ENCODE data around the gene BDP1.
"Not testable (repeated sequence)": the region's sequence is repeated elsewhere in the genome, so short reads cannot be mapped to it uniquely, and the experiment has no call there.

Gene BDP1

GRCh38 chr5:71596169-71596568 lies 140.7 kb downstream of the BDP1 start:
- H3K27ac ChIP-seq: no peak overlapping the region
- TF ChIP-seq CTCF (conservative IDR thresholded peaks at IDR 0.05): no peak
- TF ChIP-seq ZFX (IDR thresholded peaks at IDR 0.05): no peak

DNA sequence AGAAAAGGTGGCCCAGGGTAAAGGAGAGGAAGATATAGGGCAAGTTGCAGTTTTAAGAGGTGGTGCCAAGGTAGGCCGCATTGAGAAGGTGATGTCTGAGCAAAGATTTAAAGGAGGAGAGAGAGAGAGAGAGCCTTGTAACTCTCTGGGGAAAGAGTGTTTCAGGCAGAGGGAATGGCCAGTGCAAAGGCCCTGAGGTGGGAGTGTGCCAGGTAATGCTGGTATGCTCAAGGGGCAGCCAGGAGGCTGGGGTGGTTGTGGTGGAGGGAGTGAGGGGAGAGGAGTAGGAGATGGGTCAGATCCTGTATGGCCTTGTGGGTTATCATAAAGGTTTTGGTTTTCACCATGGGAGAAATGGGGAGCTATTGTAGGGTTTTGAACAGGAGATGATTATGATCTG lies 141.6 kb downstream of the BDP1 start:
- no peak for TF ChIP-seq CTCF (conservative IDR thresholded peaks at IDR 0.05)
- no peak for TF ChIP-seq ZFX (IDR thresholded peaks at IDR 0.05)
- H3K27ac ChIP-seq: no peak overlapping the region

GRCh38 chr5:71600783-71601182 lies 145.3 kb downstream of the BDP1 start:
- TF ChIP-seq ZFX (IDR thresholded peaks at IDR 0.05) (no peak), CTCF (conservative IDR thresholded peaks at IDR 0.05) (no peak)
- peak overlapping the region; percentile 83 for H3K27ac ChIP-seq

- H3K27ac ChIP-seq: peak overlapping the region; percentile 83
- TF ChIP-seq ZFX (IDR thresholded peaks at IDR 0.05) (no peak), CTCF (conservative IDR thresholded peaks at IDR 0.05) (peak; percentile 88)
These were observed 146.0 kb downstream of the BDP1 start for GRCh38 chr5:71601222-71602026.

DNA sequence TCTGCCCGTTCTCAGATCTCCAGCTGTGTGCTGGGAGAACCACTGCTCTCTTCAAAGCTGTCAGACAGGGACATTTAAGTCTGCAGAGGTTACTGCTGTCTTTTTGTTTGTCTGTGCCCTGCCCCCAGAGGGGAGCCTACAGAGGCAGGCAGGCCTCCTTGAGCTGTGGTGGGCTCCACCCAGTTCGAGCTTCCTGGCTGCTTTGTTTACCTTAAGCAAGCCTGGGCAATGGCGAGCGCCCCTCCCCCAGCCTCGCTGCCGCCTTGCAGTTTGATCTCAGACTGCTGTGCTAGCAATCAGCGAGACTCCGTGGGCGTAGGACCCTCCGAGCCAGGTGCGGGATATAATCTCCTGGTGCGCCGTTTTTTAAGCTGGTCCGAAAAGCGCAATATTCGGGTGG lies 154.5 kb downstream of the BDP1 start:
- not testable (repeated sequence) for H3K27ac ChIP-seq

- H3K27ac ChIP-seq: no peak overlapping the region
- no peak for TF ChIP-seq ZFX (IDR thresholded peaks at IDR 0.05)
- no peak for TF ChIP-seq CTCF (conservative IDR thresholded peaks at IDR 0.05)
These were observed 160.4 kb downstream of the BDP1 start for GRCh38 chr5:71615809-71616208.

Data from C4-2B (cell line).